Thyroid gland (tissue), 4 donors: ENCODE measurements around the gene CFAP99. TPM values are rescaled to one million over a fixed set of nuclear protein-coding genes. Genes with fewer than 3 reads are reported as not detected.

Experiments
- DNase-seq, 2 donors: peaks; one replicate each; pipeline ENCODE4 v3.0.0-alpha.2; 2019
- H3K27ac ChIP-seq, 3 donors: fragments of 200-600 bp; sonication (generic); 1 replicate in 2 of 3; 2 replicates in 1 of 3; pipeline ENCODE4 v1.5.1; 2016 to 2019; ENCODE audit warnings: mild to moderate bottlenecking in 1 of 3, moderate library complexity in 1 of 3
- H3K27me3 ChIP-seq: fragments of 200-600 bp; sonication (generic); one replicate; pipeline ENCODE4 v1.5.1; 2019
- H3K36me3 ChIP-seq, 2 donors: fragments of 200-600 bp; sonication (generic); one replicate each; pipeline ENCODE4 v1.5.1; 2016 to 2019
- H3K4me1 ChIP-seq, 2 donors: fragments of 200-600 bp; sonication (generic); one replicate each; pipeline ENCODE4 v1.5.1; 2017 to 2019
- H3K4me3 ChIP-seq, 3 donors: fragments of 200-600 bp; sonication (generic); replicated peaks in 1 of 3; 1 replicate in 2 of 3; 2 replicates in 1 of 3; pipeline ENCODE4 v1.5.1; 2016; ENCODE audit warnings: mild to moderate bottlenecking in 1 of 3
- H3K9me3 ChIP-seq: fragments of 200-600 bp; sonication (generic); one replicate; pipeline ENCODE4 v1.5.1; 2017
- POLR2A ChIP-seq, 2 donors: fragments of 450-650 bp; IDR thresholded peaks; one replicate each; pipeline ENCODE4 v1.6.1; 2017; ENCODE audit warnings: antibody characterized with exemption in 2 of 2, mild to moderate bottlenecking in 2 of 2, moderate library complexity in 1 of 2
- WGBS, 2 donors: methylation state at CpG; one replicate each; pipeline ENCODE4 v1.1.5; 2017; 5-methylcytosine and 5-hydroxymethylcytosine counted together
- intact Hi-C: fragments of 100-400 bp; cut with DNase I; formaldehyde crosslinking; loops from one replicate; pipeline ENCODE4 v1.15.1; 2023
- total RNA-seq, 4 donors: library from RNA; depleted of rRNA; stranded (reverse); fragments of >200 nt; gene quantifications; one replicate each; pipeline ENCODE4 v1.2.3, GENCODE V29; 2016
- TF ChIP-seq, protein P1 (sequence below), 6 experiments: fragments of 200-600 bp in 3 of 6; fragments of 450-650 bp in 3 of 6; sonication (generic) in 3 of 6; IDR thresholded peaks; one replicate each; pipeline ENCODE4 v1.5.1; 2016 to 2019; ENCODE audit warnings: antibody characterized with exemption in 6 of 6, mild to moderate bottlenecking in 2 of 6, inconsistent platforms in 1 of 6, moderate library complexity in 1 of 6

The CFAP99 gene
- total RNA-seq, 4 donors from 2014 or later = 0.27 to 1.9 (median 1.1) TPM; not detected in 1

DNA sequence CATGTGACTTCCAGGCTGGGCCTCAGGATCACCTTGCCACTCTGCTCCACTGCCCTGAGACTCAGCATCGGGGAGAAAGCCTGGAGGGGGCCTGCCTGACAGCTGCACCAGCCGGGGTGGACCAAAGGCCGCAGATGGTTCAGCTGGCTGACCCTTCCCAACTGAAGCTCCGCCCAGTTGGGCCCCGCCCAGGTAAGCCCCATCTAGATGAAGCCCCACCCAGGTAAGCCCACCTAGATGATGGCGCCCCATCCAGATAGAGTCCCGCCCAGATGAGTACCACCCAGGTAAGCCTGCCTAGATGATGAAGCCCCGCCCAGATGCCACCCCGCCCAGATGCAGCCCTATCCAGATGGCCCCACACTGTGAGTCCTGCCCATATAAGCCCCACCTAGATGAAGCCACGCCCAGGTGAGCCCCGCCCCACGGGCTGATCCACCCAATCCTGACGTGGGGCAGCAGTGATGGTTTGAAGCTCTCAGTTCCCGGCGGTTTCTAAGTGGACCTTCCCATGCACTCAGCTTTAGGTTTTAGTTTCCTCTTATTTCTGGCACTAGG is 10.3 kb upstream of the CFAP99 start:
- H3K27ac ChIP-seq = no peak overlapping the region
- H3K4me1 ChIP-seq = peaks cover 15 to 21% of the 10 kb centered on the region in 2 donors
- WGBS, 2 donors = 90% methylated on average over 12 to 15 of the region's 15 CpGs
- H3K27me3 ChIP-seq = no peaks in the 10 kb centered on the region
- no peaks in the 10 kb centered on the region for H3K36me3 ChIP-seq
- no peak for DNase-seq
- intact Hi-C loops = no loop called here
- no peaks in the 10 kb centered on the region for H3K9me3 ChIP-seq
- no peak overlapping the region for H3K4me3 ChIP-seq
- no peak for TF ChIP-seq POLR2A (IDR thresholded peaks at IDR 0.05)
- TF ChIP-seq, protein P1, sequence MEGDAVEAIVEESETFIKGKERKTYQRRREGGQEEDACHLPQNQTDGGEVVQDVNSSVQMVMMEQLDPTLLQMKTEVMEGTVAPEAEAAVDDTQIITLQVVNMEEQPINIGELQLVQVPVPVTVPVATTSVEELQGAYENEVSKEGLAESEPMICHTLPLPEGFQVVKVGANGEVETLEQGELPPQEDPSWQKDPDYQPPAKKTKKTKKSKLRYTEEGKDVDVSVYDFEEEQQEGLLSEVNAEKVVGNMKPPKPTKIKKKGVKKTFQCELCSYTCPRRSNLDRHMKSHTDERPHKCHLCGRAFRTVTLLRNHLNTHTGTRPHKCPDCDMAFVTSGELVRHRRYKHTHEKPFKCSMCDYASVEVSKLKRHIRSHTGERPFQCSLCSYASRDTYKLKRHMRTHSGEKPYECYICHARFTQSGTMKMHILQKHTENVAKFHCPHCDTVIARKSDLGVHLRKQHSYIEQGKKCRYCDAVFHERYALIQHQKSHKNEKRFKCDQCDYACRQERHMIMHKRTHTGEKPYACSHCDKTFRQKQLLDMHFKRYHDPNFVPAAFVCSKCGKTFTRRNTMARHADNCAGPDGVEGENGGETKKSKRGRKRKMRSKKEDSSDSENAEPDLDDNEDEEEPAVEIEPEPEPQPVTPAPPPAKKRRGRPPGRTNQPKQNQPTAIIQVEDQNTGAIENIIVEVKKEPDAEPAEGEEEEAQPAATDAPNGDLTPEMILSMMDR (IDR thresholded peaks at IDR 0.05) = no peak

DNA sequence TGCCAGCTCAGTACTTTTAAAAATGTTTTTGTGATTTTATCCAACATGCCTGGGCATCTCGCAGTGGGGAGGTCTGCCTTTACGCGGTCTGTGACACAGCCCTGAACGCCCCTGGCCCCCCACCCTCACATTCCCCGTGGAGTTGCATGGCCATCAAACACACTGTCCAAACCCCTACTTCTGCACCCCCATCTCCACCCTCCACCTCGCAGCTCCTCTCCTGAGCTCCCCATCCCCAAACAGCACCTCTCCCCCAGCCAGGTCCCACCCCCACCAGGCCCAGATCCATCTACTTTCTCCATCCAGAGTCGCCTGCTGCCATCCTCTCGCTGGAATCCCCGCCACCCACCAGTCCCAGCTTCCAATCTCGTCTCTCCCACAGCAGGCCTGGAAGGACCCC is 9.8 kb upstream of the CFAP99 start:
- no peak overlapping the region for H3K27ac ChIP-seq
- no peaks in the 10 kb centered on the region for H3K9me3 ChIP-seq
- H3K4me3 ChIP-seq = no peak overlapping the region
- H3K4me1 ChIP-seq = peaks cover 20 to 26% of the 10 kb centered on the region in 2 donors
- H3K36me3 ChIP-seq = no peaks in the 10 kb centered on the region
- no peaks in the 10 kb centered on the region for H3K27me3 ChIP-seq
- no peak for DNase-seq
- 82 to 83% methylated on average over 10 of the region's 10 CpGs for WGBS, 2 donors
- intact Hi-C loops = no loop called here
- no peak for TF ChIP-seq POLR2A (IDR thresholded peaks at IDR 0.05)
- TF ChIP-seq, protein P1 (IDR thresholded peaks at IDR 0.05) = no peak

DNA sequence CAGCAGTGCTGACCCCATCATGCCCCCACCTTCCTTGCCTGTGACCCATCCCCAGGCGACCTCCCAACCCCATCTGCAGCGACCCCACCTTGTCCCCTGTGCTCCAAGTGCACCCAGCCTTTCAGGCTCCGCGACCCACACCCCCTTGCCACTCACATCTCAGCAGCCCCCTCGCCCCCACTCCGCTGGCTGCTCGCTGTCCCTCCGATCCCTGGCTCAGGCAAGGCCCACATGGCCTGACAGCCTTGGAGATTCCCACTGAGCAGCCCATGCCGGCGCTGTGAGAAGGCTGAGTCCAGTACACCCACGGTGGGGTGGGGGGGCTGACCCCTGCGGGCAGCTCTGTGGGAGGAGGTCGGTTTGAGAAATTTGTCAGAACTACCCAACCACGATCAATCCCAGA is 9.4 kb upstream of the CFAP99 start:
- no peak overlapping the region for H3K27ac ChIP-seq
- no peak overlapping the region for H3K4me3 ChIP-seq
- no peaks in the 10 kb centered on the region for H3K27me3 ChIP-seq
- no peaks in the 10 kb centered on the region for H3K36me3 ChIP-seq
- intact Hi-C loops = no loop called here
- DNase-seq = no peak
- H3K9me3 ChIP-seq = no peaks in the 10 kb centered on the region
- H3K4me1 ChIP-seq = peaks cover 23 to 30% of the 10 kb centered on the region in 2 donors
- TF ChIP-seq POLR2A (IDR thresholded peaks at IDR 0.05) = no peak
- TF ChIP-seq, protein P1 (IDR thresholded peaks at IDR 0.05) = no peak
- WGBS, 2 donors = 78 to 84% methylated on average over 14 of the region's 14 CpGs

DNA sequence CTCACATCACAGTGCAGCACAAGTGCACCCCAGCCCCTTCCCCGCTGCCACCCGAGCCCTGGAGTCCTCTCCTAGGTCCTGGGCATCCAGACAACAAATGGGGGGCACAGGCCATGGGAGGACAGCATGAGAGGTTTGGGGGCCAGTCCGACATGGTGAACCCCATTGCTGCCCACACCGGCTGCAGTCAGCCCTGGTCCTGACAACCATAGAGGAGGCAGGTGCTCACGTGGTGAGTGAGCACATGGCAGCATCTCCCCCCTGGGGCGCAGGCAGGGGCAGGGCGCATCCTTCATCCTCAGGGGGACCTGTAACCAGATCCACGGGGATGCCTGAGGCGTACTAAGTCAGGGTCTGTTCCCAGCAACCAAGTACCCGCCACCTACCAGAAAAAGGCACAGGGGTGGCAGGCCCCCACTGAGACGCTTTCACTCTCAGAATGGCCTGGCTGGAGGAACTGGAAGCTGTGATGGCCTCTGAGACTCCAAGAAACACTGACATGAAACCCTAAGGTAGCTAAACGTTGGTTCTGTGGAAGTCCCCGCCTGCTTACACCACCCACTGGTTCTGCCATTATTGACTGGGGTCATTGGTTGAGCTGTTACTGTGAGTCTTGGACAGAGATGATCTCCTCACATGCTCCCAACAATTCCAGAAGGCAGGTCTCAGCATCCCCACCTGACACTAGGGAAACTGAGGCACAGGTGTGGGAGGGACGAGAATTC is 6.8 kb upstream of the CFAP99 start:
- peaks cover 23 to 42% of the 10 kb centered on the region in 2 donors for H3K4me1 ChIP-seq
- intact Hi-C loops = loop anchor here (5.0 kb wide), 1 partner anchor 170 kb away; the partner anchor contains the start of genes HAUS3 and POLN
- no peak overlapping the region for H3K4me3 ChIP-seq
- H3K27ac ChIP-seq = peak overlapping the region in 2 of 3 donors; percentile 22 to 81
- 81 to 89% methylated on average over 7 to 14 of the region's 14 CpGs for WGBS, 2 donors
- H3K27me3 ChIP-seq = no peaks in the 10 kb centered on the region
- H3K36me3 ChIP-seq = no peaks in the 10 kb centered on the region
- DNase-seq = no peak
- H3K9me3 ChIP-seq = no peaks in the 10 kb centered on the region
- TF ChIP-seq, protein P1 (IDR thresholded peaks at IDR 0.05) = no peak
- no peak for TF ChIP-seq POLR2A (IDR thresholded peaks at IDR 0.05)

DNA sequence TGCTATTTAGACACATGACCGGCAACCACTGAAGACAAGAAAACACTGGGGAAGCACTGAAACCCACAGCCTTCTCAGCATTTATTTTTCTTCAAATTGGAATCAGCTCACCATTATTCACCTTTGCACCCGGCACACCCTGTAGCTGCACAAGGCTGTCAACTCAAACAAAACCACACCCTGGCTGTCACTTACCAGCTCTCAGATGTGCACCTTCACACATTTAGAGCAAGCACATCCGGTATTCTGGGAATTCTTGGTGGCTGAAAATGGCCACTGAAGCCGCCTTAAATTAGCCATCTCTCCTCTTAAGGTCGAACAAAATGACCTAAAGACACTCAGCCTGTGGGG is 6.2 kb upstream of the CFAP99 start:
- WGBS, 2 donors = 52 to 65% methylated on average over 5 of the region's 5 CpGs
- peaks cover 23 to 43% of the 10 kb centered on the region in 2 donors for H3K4me1 ChIP-seq
- peak overlapping the region in 1 of 3 donors; percentile 24 for H3K4me3 ChIP-seq
- no peaks in the 10 kb centered on the region for H3K9me3 ChIP-seq
- intact Hi-C loops = loop anchor here (5.0 kb wide), 1 partner anchor 170 kb away; the partner anchor contains the start of genes HAUS3 and POLN
- H3K27me3 ChIP-seq = no peaks in the 10 kb centered on the region
- DNase-seq = peak in 1 of 2 donors; percentile 15
- H3K36me3 ChIP-seq = no peaks in the 10 kb centered on the region
- peak overlapping the region; percentile 22 to 81 (median 66) for H3K27ac ChIP-seq
- TF ChIP-seq, protein P1 (IDR thresholded peaks at IDR 0.05) = no peak
- TF ChIP-seq POLR2A (IDR thresholded peaks at IDR 0.05) = no peak
